ENCODE results near the gene BAK1. TPM values are rescaled to one million over a fixed set of nuclear protein-coding genes. Genes with fewer than 3 reads are reported as not detected.
A peak's percentile ranks its signal among the peaks of the same experiment; 100 is the strongest.

Gene BAK1
- total RNA-seq, 1 donor from 2014 or later, result 54.8 TPM

- H3K27me3 ChIP-seq (ENCODE audit: insufficient read depth, low read length), result no peaks in the 10 kb centered on the region
- DNase-seq (ENCODE audit: low read depth) (no peak), FAIRE-seq (no peak)
- H3K27ac Mint-ChIP-seq (ENCODE audit: unreplicated experiment), result no peak overlapping the region
- H3K27me3 Mint-ChIP-seq (ENCODE audit: low read depth, unreplicated experiment), result no peaks in the 10 kb centered on the region
- peaks cover under 1% of the 10 kb centered on the region for H3K36me3 ChIP-seq (ENCODE audit: insufficient read depth, low read length)
- H3K4me3 ChIP-seq (ENCODE audit: insufficient read depth, low read depth, low read length), result no peak overlapping the region
- peaks cover 24% of the 10 kb centered on the region for H3K36me3 Mint-ChIP-seq (ENCODE audit: low read depth, unreplicated experiment)
- no peak overlapping the region for H3K27ac ChIP-seq (ENCODE audit: low read depth, low read length)
- no peaks in the 10 kb centered on the region for H3K9me3 Mint-ChIP-seq (ENCODE audit: unreplicated experiment)
- H3K79me2 ChIP-seq (ENCODE audit: insufficient read depth, low read length), result no peaks in the 10 kb centered on the region
- H3K4me2 ChIP-seq (ENCODE audit: low read length), result no peak overlapping the region
- H3K4me3 Mint-ChIP-seq (ENCODE audit: unreplicated experiment), result peak overlapping the region; percentile 69
- TF ChIP-seq CTCF (IDR thresholded peaks at IDR 0.05; ENCODE audit: insufficient read depth, low read depth, low read length) (no peak), EZH2 (IDR thresholded peaks at IDR 0.05; ENCODE audit: insufficient read depth, low read length) (no peak)
- no peak overlapping the region for H3K9ac ChIP-seq (ENCODE audit: low read length)
- no peaks in the 10 kb centered on the region for H3K9me3 ChIP-seq (ENCODE audit: insufficient read depth, low read depth, low read length)
- peaks cover 5% of the 10 kb centered on the region for H3K4me1 ChIP-seq (ENCODE audit: insufficient read depth, low read length)
- peaks cover 13% of the 10 kb centered on the region for H3K4me1 Mint-ChIP-seq (ENCODE audit: low read depth, unreplicated experiment)
- H4K20me1 ChIP-seq (ENCODE audit: insufficient read depth, low read length), result no peaks in the 10 kb centered on the region
- H2AFZ ChIP-seq (ENCODE audit: low read depth, low read length), result no peak overlapping the region
These were observed 11.1 kb downstream of the BAK1 start for GRCh38 chr6:33568826-33569570.

GRCh38 chr6:33567836-33568235 lies 12.2 kb downstream of the BAK1 start:
- TF ChIP-seq EZH2 (IDR thresholded peaks at IDR 0.05; ENCODE audit: insufficient read depth, low read length) (no peak), CTCF (IDR thresholded peaks at IDR 0.05; ENCODE audit: insufficient read depth, low read depth, low read length) (no peak)
- H3K4me1 ChIP-seq (ENCODE audit: insufficient read depth, low read length), result peaks cover 5% of the 10 kb centered on the region

More at GRCh38 chr6:33567836-33568235, 12.2 kb downstream of the BAK1 start:
- DNase-seq (ENCODE audit: low read depth) (no peak), FAIRE-seq (no peak)
- no peaks in the 10 kb centered on the region for H3K9me3 ChIP-seq (ENCODE audit: insufficient read depth, low read depth, low read length)
- Mint-ChIP-seq H3K4me3 (ENCODE audit: unreplicated experiment) (no peak overlapping the region), H3K36me3 (ENCODE audit: low read depth, unreplicated experiment) (peaks cover 24% of the 10 kb centered on the region), H3K4me1 (ENCODE audit: low read depth, unreplicated experiment) (peaks cover 13% of the 10 kb centered on the region), H3K27me3 (ENCODE audit: low read depth, unreplicated experiment) (no peaks in the 10 kb centered on the region), H3K9me3 (ENCODE audit: unreplicated experiment) (no peaks in the 10 kb centered on the region), H3K27ac (ENCODE audit: unreplicated experiment) (no peak overlapping the region)
- no peaks in the 10 kb centered on the region for H3K36me3 ChIP-seq (ENCODE audit: insufficient read depth, low read length)
- H3K9ac ChIP-seq (ENCODE audit: low read length), result no peak overlapping the region
- no peak overlapping the region for H3K27ac ChIP-seq (ENCODE audit: low read depth, low read length)
- H3K4me2 ChIP-seq (ENCODE audit: low read length), result no peak overlapping the region
- H3K79me2 ChIP-seq (ENCODE audit: insufficient read depth, low read length), result no peaks in the 10 kb centered on the region
- H2AFZ ChIP-seq (ENCODE audit: low read depth, low read length), result no peak overlapping the region
- H3K4me3 ChIP-seq (ENCODE audit: insufficient read depth, low read depth, low read length), result no peak overlapping the region
- no peaks in the 10 kb centered on the region for H4K20me1 ChIP-seq (ENCODE audit: insufficient read depth, low read length)
- H3K27me3 ChIP-seq (ENCODE audit: insufficient read depth, low read length), result no peaks in the 10 kb centered on the region
